ENCODE data around the gene C16orf90.

DNA sequence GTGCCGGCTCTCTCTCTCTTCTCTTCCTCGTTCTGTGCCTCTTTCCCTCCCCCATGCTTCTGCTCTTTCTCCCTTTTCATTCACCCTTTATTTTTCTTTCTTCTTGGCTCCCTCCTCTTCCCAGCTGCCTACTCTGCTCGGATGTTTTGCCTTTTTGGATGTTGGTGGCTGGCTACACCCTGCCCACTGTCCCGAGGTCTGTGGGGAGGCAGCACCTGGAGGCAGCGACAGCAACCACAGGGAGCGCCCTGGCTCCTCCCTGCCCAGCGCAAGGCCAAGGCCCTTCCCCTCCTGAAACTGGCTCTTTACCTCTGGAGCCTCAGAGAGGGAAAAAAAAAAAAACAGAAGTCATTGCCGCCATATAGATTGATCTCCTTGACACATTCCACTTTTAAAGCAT is 25.6 kb upstream of the C16orf90 start:
- TF ChIP-seq CTCF (IDR thresholded peaks at IDR 0.05) (no peak), POLR2A (IDR thresholded peaks at IDR 0.05) (no peak)

Data from right lobe of liver (tissue), 4 donors.